Activated CD4-positive, alpha-beta memory T cell treated with anti-CD3 and anti-CD28 coated beads for 36 hours (primary cell): ENCODE measurements around the gene RNF215. TPM values are rescaled to one million over a fixed set of nuclear protein-coding genes. Genes with fewer than 3 reads are reported as not detected.
A peak's percentile ranks its signal among the peaks of the same experiment; 100 is the strongest.

Source experiments
- CTCF ChIA-PET: fragments of 350-600 bp; sonication (Branson Sonifier 250); formaldehyde crosslinking; loops from one replicate; lab custom pipeline; 2021; ENCODE audit warnings: antibody characterized with exemption, inconsistent platforms; lab: Charles Lee
- POLR2A ChIA-PET: fragments of 350-600 bp; sonication (Branson Sonifier 250); formaldehyde crosslinking; loops from one replicate; lab custom pipeline; 2021; ENCODE audit warnings: antibody characterized with exemption; lab: Charles Lee
- DNase-seq: peaks from one replicate; pipeline ENCODE4 v3.0.0-alpha.2; 2020
- H3K27ac Mint-ChIP-seq: one replicate; pipeline ENCODE4 v1.8.0; 2021; ENCODE audit warnings: mixed read lengths
- H3K27me3 Mint-ChIP-seq: one replicate; pipeline ENCODE4 v1.8.0; 2021; ENCODE audit warnings: mixed read lengths
- H3K36me3 Mint-ChIP-seq: one replicate; pipeline ENCODE4 v1.8.0; 2021; ENCODE audit warnings: mixed read lengths
- H3K4me1 Mint-ChIP-seq: one replicate; pipeline ENCODE4 v1.8.0; 2021; ENCODE audit warnings: low read depth, mixed read lengths
- H3K4me3 Mint-ChIP-seq: one replicate; pipeline ENCODE4 v1.8.0; 2021; ENCODE audit warnings: mild to moderate bottlenecking, mixed read lengths
- H3K9me3 Mint-ChIP-seq: one replicate; pipeline ENCODE4 v1.8.0; 2021; ENCODE audit warnings: mixed read lengths
- intact Hi-C: fragments of 100-400 bp; cut with micrococcal nuclease; formaldehyde crosslinking; loops from one replicate; pipeline ENCODE4 v1.15.1; 2023
- total RNA-seq, 2 experiments: library from RNA; stranded (reverse); gene quantifications; one replicate each; pipeline ENCODE4 v1.2.3, GENCODE V29; 2021

The RNF215 gene
- total RNA-seq, 2 experiments from 2014 or later, result 8.8 to 10.2 TPM

DNA sequence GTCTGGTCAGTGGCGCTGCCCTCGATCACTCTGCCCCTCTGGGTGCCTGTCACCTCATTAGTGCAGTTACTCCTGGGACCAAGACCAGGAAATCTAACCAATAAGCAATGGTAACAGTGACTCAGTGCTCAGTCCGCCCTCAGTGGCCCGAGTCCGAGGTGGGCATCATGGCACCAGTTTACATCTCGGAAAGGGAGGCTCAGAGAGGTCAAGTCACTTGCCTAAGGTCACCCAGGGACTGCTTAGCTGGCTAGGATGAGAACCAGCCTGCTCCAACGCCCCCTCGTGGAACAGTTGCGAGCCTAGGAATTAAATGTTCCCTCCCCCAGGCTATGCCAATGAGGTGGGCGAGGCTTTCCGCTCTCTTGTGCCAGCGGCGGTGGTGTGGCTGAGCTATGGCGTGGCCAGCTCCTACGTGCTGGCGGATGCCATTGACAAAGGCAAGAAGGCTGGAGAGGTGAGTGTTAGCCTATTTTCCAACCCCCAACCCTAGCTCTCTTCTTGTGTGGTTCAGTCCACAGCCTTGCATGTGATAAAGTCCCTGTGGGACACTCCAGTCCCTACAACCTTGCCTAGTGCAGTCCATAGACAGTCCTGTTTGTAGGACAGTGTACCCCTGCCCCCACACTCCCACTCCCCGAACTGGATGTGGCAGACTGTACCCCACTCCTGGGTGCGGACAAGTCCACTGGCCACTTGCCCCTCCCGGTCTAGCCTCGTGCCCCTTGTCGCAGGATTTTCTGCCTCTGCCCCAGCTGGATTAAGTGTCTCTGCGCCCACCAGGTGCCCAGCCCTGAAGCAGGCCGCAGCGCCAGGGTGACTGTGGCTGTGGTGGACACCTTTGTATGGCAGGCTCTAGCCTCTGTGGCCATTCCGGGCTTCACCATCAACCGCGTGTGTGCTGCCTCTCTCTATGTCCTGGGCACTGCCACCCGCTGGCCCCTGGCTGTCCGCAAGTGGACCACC is 39.5 kb upstream of the RNF215 start:
- peak overlapping the region; percentile 95 for H3K27ac Mint-ChIP-seq
- no peaks in the 10 kb centered on the region for H3K27me3 Mint-ChIP-seq
- peaks cover 25% of the 10 kb centered on the region for H3K36me3 Mint-ChIP-seq
- DNase-seq, result peak; percentile 95
- intact Hi-C loops, result loop anchor here (1.0 to 10.0 kb wide), 5 partner anchors 9 to 262 kb away; partner anchors contain the start of genes CASTOR1 and OSM
- H3K4me3 Mint-ChIP-seq, result peak overlapping the region; percentile 90
- H3K9me3 Mint-ChIP-seq, result no peaks in the 10 kb centered on the region
- ChIA-PET POLR2A (interaction anchor here (1.0 to 6.0 kb wide), 7 partner anchors 9 to 114 kb away, joined by 3 to 53 read pairs (median 4); partner anchors contain the start of gene SEC14L2), CTCF (interaction anchor here (0.7 to 7.5 kb wide), 11 partner anchors 8 to 138 kb away, joined by 3 to 113 read pairs (median 4); partner anchors contain the start of genes CASTOR1, RNF215 and SEC14L2)
- peaks cover 38% of the 10 kb centered on the region for H3K4me1 Mint-ChIP-seq

- H3K4me1 Mint-ChIP-seq, result peaks cover 47% of the 10 kb centered on the region
Measured at GRCh38 chr22:30425616-30426387, 38.6 kb upstream of the RNF215 start, which contains the start of gene MTFP1. Gene MTFP1, plus strand, starts transcription at chr22:30425768. Its CDS starts 112 bp downstream, at chr22:30425880.

GRCh38 chr22:30425327-30425615 is 38.1 kb upstream of the RNF215 start:
- intact Hi-C loops, result loop anchor here (10.0 kb wide), 1 partner anchor 260 kb away; no protein-coding TSS in a partner anchor
- peaks cover 28% of the 10 kb centered on the region for H3K36me3 Mint-ChIP-seq

More at GRCh38 chr22:30425616-30426387, 38.6 kb upstream of the RNF215 start, which contains the start of gene MTFP1:
- peak within 1 kb of the TSS; percentile 90 for H3K4me3 Mint-ChIP-seq
- peak within 1 kb of the TSS; percentile 95 for H3K27ac Mint-ChIP-seq
- no peaks in the 10 kb centered on the region for H3K27me3 Mint-ChIP-seq
- ChIA-PET POLR2A (interaction anchor here (1.0 to 6.0 kb wide), 8 partner anchors 9 to 160 kb away, joined by 3 to 53 read pairs (median 4); partner anchors contain the start of gene SEC14L2), CTCF (interaction anchor here (0.7 to 7.5 kb wide), 15 partner anchors 9 to 312 kb away, joined by 3 to 113 read pairs (median 4); partner anchors contain the start of genes CASTOR1, RNF215 and SEC14L2)
- H3K36me3 Mint-ChIP-seq, result peaks cover 25% of the 10 kb centered on the region
- intact Hi-C loops, result loop anchor here (1.0 to 10.0 kb wide), 5 partner anchors 9 to 261 kb away; partner anchors contain the start of genes CASTOR1 and OSM
- peak; percentile 56 for DNase-seq
- no peaks in the 10 kb centered on the region for H3K9me3 Mint-ChIP-seq

DNA sequence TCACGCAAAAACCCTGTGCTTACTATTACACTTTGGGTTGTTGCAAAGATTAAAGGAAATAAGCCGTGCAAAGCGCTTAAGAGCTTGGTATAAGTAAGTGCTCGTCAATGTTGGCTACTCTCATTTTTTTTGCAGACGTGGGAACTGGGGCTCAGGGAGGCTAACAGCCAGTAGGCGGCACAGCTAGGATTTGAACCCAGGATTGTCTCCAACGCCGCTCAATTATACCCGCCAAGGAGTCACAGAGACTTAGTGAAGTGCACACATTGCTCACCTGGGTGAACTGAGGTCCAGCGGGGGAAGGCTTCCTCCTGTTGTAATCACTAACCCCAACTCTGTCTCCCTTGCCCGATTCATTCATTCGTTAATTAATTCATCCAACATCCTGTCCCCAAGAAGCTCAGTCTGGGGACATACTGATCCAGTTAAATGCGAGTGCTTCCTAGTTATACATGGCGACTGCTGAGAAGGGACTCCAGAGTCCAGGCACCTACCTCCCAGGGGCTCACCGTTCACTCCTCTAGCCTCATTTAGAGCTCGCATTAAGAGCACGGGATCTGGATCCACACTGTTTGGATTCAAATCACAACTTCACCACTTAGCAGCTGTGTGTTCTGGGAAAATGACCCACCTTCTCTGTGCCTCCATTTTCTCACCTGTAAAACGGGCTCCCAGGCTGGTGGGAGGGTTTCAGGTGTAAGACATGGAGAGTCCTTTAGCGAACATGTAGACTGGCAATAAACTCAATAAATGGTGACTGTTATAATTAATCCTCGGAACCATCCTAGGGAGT is 37.5 kb upstream of the RNF215 start:
- peak overlapping the region; percentile 95 for H3K27ac Mint-ChIP-seq
- H3K27me3 Mint-ChIP-seq, result no peaks in the 10 kb centered on the region
- intact Hi-C loops, result loop anchor here (1.0 to 10.0 kb wide), 3 partner anchors 77 to 260 kb away; partner anchors contain the start of gene PES1
- H3K36me3 Mint-ChIP-seq, result peaks cover 31% of the 10 kb centered on the region
- ChIA-PET CTCF (interaction anchor here (0.7 to 7.5 kb wide), 16 partner anchors 10 to 317 kb away, joined by 3 to 113 read pairs (median 5); partner anchors contain the start of genes CASTOR1, RNF215 and SEC14L2), POLR2A (interaction anchor here (0.8 to 6.0 kb wide), 15 partner anchors 9 to 544 kb away, joined by 3 to 53 read pairs (median 5); partner anchors contain the start of genes CCDC157, MORC2, SEC14L2 and SF3A1)
- no peaks in the 10 kb centered on the region for H3K9me3 Mint-ChIP-seq
- H3K4me3 Mint-ChIP-seq, result peak overlapping the region; percentile 90
- peaks cover 57% of the 10 kb centered on the region for H3K4me1 Mint-ChIP-seq
- DNase-seq, result peak; percentile 52

More at GRCh38 chr22:30425327-30425615, 38.1 kb upstream of the RNF215 start:
- Mint-ChIP-seq H3K27ac (peak overlapping the region; percentile 95), H3K27me3 (no peaks in the 10 kb centered on the region), H3K9me3 (no peaks in the 10 kb centered on the region), H3K4me3 (peak overlapping the region; percentile 90), H3K4me1 (peaks cover 52% of the 10 kb centered on the region)
- CTCF ChIA-PET, result interaction anchor here (0.7 to 7.5 kb wide), 12 partner anchors 11 to 311 kb away, joined by 3 to 113 read pairs (median 8); partner anchors contain the start of genes CASTOR1, RNF215 and SEC14L2
- no peak for DNase-seq
- POLR2A ChIA-PET, result interaction anchor here (1.2 to 6.0 kb wide), 5 partner anchors 13 to 159 kb away, joined by 4 to 53 read pairs (median 10); partner anchors contain the start of gene SEC14L2

GRCh38 chr22:30423959-30424533 is 36.8 kb upstream of the RNF215 start:
- H3K4me3 Mint-ChIP-seq, result peak overlapping the region; percentile 90
- no peaks in the 10 kb centered on the region for H3K27me3 Mint-ChIP-seq
- peaks cover 31% of the 10 kb centered on the region for H3K36me3 Mint-ChIP-seq
- DNase-seq, result peak; percentile 99
- intact Hi-C loops, result loop anchor here (1.0 to 10.0 kb wide), 4 partner anchors 68 to 259 kb away; partner anchors contain the start of genes PES1 and SF3A1
- H3K27ac Mint-ChIP-seq, result peak overlapping the region; percentile 95
- no peaks in the 10 kb centered on the region for H3K9me3 Mint-ChIP-seq
- POLR2A ChIA-PET, result interaction anchor here (0.8 to 6.0 kb wide), 15 partner anchors 9 to 545 kb away, joined by 3 to 53 read pairs (median 4); partner anchors contain the start of genes CCDC157, MORC2, SEC14L2 and SF3A1
- CTCF ChIA-PET, result interaction anchor here (0.7 to 7.5 kb wide), 15 partner anchors 10 to 316 kb away, joined by 3 to 113 read pairs (median 5); partner anchors contain the start of genes CASTOR1, CCDC157, RNF215 and SEC14L2
- peaks cover 58% of the 10 kb centered on the region for H3K4me1 Mint-ChIP-seq

DNA sequence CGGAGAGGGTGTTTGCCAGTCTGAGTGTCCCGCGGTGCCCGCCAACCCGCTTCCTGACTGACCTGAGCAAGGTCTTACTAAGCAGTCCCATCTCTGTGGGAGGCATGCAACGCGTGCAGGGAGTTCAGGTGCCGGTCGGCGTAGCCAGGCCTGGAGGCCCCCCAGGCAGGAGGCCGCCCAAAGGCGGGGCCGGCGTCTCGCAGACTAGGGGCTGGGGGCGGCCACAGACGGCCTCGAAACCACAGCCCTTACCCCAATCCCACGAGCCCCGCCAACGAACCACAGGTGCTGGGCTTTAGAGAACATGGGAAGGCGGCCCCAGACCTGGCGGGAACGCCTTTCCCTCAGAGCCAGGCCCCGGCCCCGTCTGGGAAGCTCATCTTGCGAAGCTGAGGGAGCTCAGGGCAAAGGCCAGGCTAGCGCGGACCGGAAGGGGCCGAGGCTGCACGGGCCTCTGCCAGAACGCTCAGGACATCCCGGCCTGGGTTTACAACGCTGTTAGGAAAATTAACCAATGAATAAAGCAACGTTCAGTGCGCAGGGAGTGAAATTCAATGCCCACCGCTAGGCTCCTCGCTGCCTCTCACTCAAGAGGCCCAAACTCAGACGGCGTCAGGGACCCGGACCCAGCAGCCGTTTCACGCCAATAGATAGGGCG is 36.2 kb upstream of the RNF215 start:
- peaks cover 29% of the 10 kb centered on the region for H3K36me3 Mint-ChIP-seq
- intact Hi-C loops, result loop anchor here (1.0 to 10.0 kb wide), 3 partner anchors 67 to 259 kb away; partner anchors contain the start of gene SF3A1
- no peaks in the 10 kb centered on the region for H3K27me3 Mint-ChIP-seq
- peak; percentile 83 for DNase-seq
- H3K27ac Mint-ChIP-seq, result peak overlapping the region; percentile 95
- POLR2A ChIA-PET, result interaction anchor here (0.8 to 6.0 kb wide), 14 partner anchors 9 to 545 kb away, joined by 3 to 53 read pairs (median 4); partner anchors contain the start of genes CCDC157, MORC2, SEC14L2 and SF3A1
- no peaks in the 10 kb centered on the region for H3K9me3 Mint-ChIP-seq
- peak overlapping the region; percentile 90 for H3K4me3 Mint-ChIP-seq
- H3K4me1 Mint-ChIP-seq, result peaks cover 58% of the 10 kb centered on the region
- CTCF ChIA-PET, result interaction anchor here (0.6 to 7.5 kb wide), 13 partner anchors 11 to 179 kb away, joined by 3 to 113 read pairs (median 5); partner anchors contain the start of genes CASTOR1, CCDC157, RNF215 and SEC14L2

- ChIA-PET POLR2A (interaction anchor here (0.5 to 6.0 kb wide), 15 partner anchors 8 to 212 kb away, joined by 3 to 53 read pairs (median 3); partner anchors contain the start of genes CCDC157, SEC14L2, SF3A1 and SLC35E4), CTCF (interaction anchor here (0.6 to 7.5 kb wide), 9 partner anchors 10 to 179 kb away, joined by 3 to 113 read pairs (median 11); partner anchors contain the start of genes CASTOR1, RNF215 and SEC14L2)
- H3K27ac Mint-ChIP-seq, result peak overlapping the region; percentile 95
- DNase-seq, result peak; percentile 68
- intact Hi-C loops, result loop anchor here (1.0 to 10.0 kb wide), 3 partner anchors 66 to 258 kb away; partner anchors contain the start of gene SF3A1
- no peaks in the 10 kb centered on the region for H3K27me3 Mint-ChIP-seq
- no peaks in the 10 kb centered on the region for H3K9me3 Mint-ChIP-seq
- H3K4me1 Mint-ChIP-seq, result peaks cover 58% of the 10 kb centered on the region
- H3K36me3 Mint-ChIP-seq, result peaks cover 30% of the 10 kb centered on the region
- H3K4me3 Mint-ChIP-seq, result peak overlapping the region; percentile 90
Measured at GRCh38 chr22:30422481-30423300, 35.5 kb upstream of the RNF215 start.

GRCh38 chr22:30421695-30422480 is 34.7 kb upstream of the RNF215 start:
- CTCF ChIA-PET, result interaction anchor here (1.0 to 7.5 kb wide), 7 partner anchors 13 to 167 kb away, joined by 3 to 113 read pairs (median 5); partner anchors contain the start of genes CASTOR1, RNF215 and SEC14L2
- H3K27me3 Mint-ChIP-seq, result no peaks in the 10 kb centered on the region
- H3K27ac Mint-ChIP-seq, result peak overlapping the region; percentile 95
- POLR2A ChIA-PET, result interaction anchor here (0.5 to 6.0 kb wide), 12 partner anchors 11 to 157 kb away, joined by 3 to 53 read pairs (median 3); partner anchors contain the start of genes CCDC157, SEC14L2 and SF3A1
- peak overlapping the region; percentile 90 for H3K4me3 Mint-ChIP-seq
- DNase-seq, result peak; percentile 43
- H3K9me3 Mint-ChIP-seq, result no peaks in the 10 kb centered on the region
- peaks cover 52% of the 10 kb centered on the region for H3K4me1 Mint-ChIP-seq
- H3K36me3 Mint-ChIP-seq, result peaks cover 31% of the 10 kb centered on the region
- intact Hi-C loops, result loop anchor here (5.0 to 10.0 kb wide), 2 partner anchors 75 to 257 kb away; no protein-coding TSS in a partner anchor
